ENCODE data around the gene TECPR2.

DNA sequence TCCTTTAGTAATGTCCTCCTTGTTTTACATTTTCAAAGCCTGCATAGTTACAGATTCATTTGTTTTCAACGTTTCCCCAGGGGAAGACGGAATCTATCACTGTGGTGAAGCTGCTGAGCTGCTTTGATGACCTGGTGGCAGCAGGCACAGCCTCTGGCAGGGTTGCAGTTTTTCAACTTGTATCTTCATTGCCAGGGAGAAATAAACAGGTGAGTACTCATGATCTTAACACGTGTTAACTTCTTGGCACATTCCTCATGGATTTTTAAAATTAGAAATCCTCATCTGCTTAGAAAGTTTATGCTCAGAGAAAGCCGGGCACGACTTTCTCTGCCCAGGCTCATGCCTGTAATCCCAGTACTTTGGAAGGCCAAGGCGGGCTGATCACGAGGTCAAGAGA is 44.5 kb downstream of the TECPR2 start:
- no peak for TF ChIP-seq CTCF (IDR thresholded peaks at IDR 0.05; ENCODE audit: poor library complexity)
- no peak for TF ChIP-seq EZH2 (IDR thresholded peaks at IDR 0.05; ENCODE audit: borderline replicate concordance)
- TF ChIP-seq EZH2phosphoT487 (IDR thresholded peaks at IDR 0.05; ENCODE audit: low read depth, severe bottlenecking, unreplicated experiment), result no peak
